Activated naive CD8-positive, alpha-beta T cell (primary cell): ENCODE data around the gene SLC16A3.

Experiments used
- H3K27ac Mint-ChIP-seq: one replicate; pipeline ENCODE4 v1.8.0; 2021; ENCODE audit warnings: mixed read lengths
- H3K27me3 Mint-ChIP-seq: one replicate; pipeline ENCODE4 v1.8.0; 2021; ENCODE audit warnings: mixed read lengths
- H3K36me3 Mint-ChIP-seq: one replicate; pipeline ENCODE4 v1.8.0; 2021; ENCODE audit warnings: mixed read lengths
- H3K4me1 Mint-ChIP-seq: one replicate; pipeline ENCODE4 v1.8.0; 2021; ENCODE audit warnings: low read depth, mixed read lengths
- H3K4me3 Mint-ChIP-seq: one replicate; pipeline ENCODE4 v1.8.0; 2021; ENCODE audit warnings: mild to moderate bottlenecking, mixed read lengths
- H3K9me3 Mint-ChIP-seq: one replicate; pipeline ENCODE4 v1.8.0; 2021; ENCODE audit warnings: low read depth, mixed read lengths

The SLC16A3 gene

DNA sequence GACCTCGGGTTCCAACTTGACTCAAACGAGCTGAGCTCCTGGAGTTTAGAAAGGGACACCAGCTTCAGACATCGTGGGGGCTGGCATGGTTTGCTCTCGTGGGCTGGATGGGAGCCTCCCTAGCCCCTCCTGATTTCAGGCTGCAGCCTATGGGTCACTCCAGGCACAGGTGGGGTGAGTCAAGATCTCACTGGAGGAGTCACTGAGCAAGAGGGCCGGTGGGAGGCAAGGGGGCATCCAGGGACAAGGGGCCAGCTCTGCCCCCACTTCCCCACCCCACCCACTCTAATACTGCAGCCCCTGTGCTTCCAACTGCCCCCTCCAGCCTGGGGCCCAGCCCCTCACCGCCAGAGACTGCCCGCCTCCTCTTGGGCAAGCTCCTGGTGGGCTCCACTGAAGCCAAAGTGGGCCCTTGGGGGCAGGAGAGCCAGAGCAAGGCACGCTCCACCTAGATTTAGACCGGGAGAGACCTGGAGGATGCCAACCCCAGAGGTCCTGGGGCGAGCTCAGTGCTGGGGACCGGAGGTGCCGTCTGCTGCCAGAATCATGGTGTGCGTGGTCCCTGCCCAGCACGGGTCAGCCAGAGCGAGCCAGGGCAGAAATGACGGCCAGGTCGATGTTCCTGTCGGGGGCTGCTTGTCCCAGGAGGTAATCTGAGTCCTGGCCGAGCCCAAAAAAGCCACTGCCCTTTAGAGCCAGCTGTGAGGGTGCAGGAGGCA lies 6.4 kb downstream of the SLC16A3 start:
- Mint-ChIP-seq H3K36me3 (no peaks in the 10 kb centered on the region), H3K4me1 (peaks cover 17% of the 10 kb centered on the region), H3K27ac (no peak overlapping the region), H3K9me3 (no peaks in the 10 kb centered on the region), H3K4me3 (no peak overlapping the region), H3K27me3 (no peaks in the 10 kb centered on the region)

DNA sequence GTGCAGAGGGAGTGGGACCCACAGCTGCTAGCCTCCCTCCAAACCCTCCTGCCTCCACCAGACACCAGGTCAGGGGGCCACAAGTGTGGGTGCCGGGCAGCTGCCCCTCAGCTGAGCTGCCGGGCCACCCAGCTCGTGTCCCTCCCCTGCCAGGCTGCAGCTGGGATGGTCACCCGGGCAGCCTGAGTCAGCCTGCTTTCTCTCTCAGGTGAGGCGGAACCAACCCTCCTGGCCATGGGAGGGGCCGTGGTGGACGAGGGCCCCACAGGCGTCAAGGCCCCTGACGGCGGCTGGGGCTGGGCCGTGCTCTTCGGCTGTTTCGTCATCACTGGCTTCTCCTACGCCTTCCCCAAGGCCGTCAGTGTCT lies 6.9 kb downstream of the SLC16A3 start:
- H3K4me3 Mint-ChIP-seq: no peak overlapping the region
- H3K4me1 Mint-ChIP-seq: peaks cover 21% of the 10 kb centered on the region
- no peak overlapping the region for H3K27ac Mint-ChIP-seq
- no peaks in the 10 kb centered on the region for H3K36me3 Mint-ChIP-seq
- H3K9me3 Mint-ChIP-seq: no peaks in the 10 kb centered on the region
- no peaks in the 10 kb centered on the region for H3K27me3 Mint-ChIP-seq

DNA sequence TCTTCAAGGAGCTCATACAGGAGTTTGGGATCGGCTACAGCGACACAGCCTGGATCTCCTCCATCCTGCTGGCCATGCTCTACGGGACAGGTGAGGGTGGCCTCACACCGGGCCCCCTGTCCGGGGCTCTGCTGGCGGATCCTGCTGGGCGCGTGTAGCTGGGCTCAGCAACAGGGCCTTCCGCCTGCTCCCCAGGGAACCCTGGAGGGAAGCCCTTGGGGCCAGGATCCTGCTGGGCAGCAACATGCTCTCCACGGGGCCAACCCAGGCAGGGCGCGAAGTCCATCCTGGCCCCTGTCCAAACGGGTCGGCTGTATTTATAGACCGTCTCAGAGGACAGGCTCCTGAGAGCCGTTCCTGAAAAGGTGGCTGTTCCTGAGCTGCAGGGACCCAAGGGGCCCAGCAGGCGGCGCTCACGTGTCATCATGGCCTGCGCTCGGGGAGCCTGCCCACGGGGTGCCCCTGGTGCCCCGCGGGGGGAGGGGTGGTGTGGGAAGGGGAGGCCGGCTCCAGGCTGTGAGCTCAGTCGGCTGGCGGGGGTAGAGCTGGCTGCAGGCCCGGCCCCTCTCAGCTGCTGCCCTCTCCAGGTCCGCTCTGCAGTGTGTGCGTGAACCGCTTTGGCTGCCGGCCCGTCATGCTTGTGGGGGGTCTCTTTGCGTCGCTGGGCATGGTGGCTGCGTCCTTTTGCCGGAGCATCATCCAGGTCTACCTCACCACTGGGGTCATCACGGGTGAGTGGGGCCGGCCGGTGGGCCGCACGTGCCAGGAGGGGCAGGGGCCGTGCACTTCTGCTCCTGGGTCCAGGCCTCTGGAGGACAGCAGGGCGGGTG lies 7.5 kb downstream of the SLC16A3 start:
- no peaks in the 10 kb centered on the region for H3K27me3 Mint-ChIP-seq
- H3K4me1 Mint-ChIP-seq: peaks cover 24% of the 10 kb centered on the region
- no peaks in the 10 kb centered on the region for H3K9me3 Mint-ChIP-seq
- no peaks in the 10 kb centered on the region for H3K36me3 Mint-ChIP-seq
- H3K4me3 Mint-ChIP-seq: no peak overlapping the region
- H3K27ac Mint-ChIP-seq: no peak overlapping the region

DNA sequence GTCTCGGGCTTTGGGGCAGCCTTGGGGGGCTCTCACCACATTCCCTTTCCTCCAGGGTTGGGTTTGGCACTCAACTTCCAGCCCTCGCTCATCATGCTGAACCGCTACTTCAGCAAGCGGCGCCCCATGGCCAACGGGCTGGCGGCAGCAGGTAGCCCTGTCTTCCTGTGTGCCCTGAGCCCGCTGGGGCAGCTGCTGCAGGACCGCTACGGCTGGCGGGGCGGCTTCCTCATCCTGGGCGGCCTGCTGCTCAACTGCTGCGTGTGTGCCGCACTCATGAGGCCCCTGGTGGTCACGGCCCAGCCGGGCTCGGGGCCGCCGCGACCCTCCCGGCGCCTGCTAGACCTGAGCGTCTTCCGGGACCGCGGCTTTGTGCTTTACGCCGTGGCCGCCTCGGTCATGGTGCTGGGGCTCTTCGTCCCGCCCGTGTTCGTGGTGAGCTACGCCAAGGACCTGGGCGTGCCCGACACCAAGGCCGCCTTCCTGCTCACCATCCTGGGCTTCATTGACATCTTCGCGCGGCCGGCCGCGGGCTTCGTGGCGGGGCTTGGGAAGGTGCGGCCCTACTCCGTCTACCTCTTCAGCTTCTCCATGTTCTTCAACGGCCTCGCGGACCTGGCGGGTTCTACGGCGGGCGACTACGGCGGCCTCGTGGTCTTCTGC lies 8.4 kb downstream of the SLC16A3 start:
- Mint-ChIP-seq H3K4me1 (peaks cover 29% of the 10 kb centered on the region), H3K36me3 (no peaks in the 10 kb centered on the region), H3K27me3 (no peaks in the 10 kb centered on the region), H3K9me3 (no peaks in the 10 kb centered on the region), H3K27ac (no peak overlapping the region), H3K4me3 (no peak overlapping the region)

DNA sequence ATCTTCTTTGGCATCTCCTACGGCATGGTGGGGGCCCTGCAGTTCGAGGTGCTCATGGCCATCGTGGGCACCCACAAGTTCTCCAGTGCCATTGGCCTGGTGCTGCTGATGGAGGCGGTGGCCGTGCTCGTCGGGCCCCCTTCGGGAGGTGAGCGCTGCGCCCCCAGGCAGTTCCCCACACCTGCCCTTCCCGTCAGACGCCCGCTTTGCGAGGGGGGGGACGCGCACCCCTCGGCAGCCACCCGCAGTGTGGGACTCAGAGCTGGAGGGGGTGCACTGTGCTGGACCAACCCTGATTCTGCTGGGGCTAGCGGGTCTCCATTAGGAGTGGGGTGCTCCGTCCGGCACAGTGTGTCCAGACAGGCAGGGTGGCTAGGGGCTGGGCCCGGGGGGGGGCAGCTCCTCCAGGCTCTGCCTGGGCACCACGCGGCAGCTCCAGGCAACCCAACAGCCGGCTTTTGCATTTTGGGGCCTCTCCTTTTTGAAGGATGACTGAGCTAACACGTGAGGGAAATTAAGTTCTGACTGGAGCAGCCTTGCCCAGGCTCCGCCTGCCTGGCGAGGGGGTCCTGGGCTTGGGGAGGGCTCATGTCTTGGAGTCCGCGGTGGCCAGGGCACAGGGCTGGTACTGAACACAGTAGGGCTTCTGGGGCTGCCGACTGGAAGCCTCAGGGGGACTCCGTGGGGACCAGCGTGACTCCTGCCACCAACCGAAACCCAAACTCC lies 9.1 kb downstream of the SLC16A3 start:
- Mint-ChIP-seq H3K36me3 (no peaks in the 10 kb centered on the region), H3K4me3 (peak overlapping the region; percentile 64), H3K27ac (no peak overlapping the region), H3K27me3 (no peaks in the 10 kb centered on the region), H3K9me3 (no peaks in the 10 kb centered on the region), H3K4me1 (peaks cover 33% of the 10 kb centered on the region)

DNA sequence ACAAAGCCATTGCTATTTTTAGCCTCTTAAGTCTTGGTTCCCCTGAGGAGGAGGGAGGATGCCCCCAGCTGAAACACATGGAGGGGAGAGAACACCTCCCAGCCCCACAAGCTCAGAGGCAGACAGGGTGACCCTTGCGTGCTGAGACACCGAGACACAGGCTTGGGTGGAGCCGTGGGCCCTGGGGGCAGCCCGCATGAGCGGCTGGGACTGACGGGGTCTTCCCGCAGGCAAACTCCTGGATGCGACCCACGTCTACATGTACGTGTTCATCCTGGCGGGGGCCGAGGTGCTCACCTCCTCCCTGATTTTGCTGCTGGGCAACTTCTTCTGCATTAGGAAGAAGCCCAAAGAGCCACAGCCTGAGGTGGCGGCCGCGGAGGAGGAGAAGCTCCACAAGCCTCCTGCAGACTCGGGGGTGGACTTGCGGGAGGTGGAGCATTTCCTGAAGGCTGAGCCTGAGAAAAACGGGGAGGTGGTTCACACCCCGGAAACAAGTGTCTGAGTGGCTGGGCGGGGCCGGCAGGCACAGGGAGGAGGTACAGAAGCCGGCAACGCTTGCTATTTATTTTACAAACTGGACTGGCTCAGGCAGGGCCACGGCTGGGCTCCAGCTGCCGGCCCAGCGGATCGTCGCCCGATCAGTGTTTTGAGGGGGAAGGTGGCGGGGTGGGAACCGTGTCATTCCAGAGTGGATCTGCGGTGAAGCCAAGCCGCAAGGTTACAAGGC lies 9.8 kb downstream of the SLC16A3 start:
- H3K36me3 Mint-ChIP-seq: no peaks in the 10 kb centered on the region
- H3K4me1 Mint-ChIP-seq: peaks cover 33% of the 10 kb centered on the region
- no peaks in the 10 kb centered on the region for H3K27me3 Mint-ChIP-seq
- peak overlapping the region; percentile 37 for H3K27ac Mint-ChIP-seq
- H3K9me3 Mint-ChIP-seq: no peaks in the 10 kb centered on the region
- peak overlapping the region; percentile 64 for H3K4me3 Mint-ChIP-seq

DNA sequence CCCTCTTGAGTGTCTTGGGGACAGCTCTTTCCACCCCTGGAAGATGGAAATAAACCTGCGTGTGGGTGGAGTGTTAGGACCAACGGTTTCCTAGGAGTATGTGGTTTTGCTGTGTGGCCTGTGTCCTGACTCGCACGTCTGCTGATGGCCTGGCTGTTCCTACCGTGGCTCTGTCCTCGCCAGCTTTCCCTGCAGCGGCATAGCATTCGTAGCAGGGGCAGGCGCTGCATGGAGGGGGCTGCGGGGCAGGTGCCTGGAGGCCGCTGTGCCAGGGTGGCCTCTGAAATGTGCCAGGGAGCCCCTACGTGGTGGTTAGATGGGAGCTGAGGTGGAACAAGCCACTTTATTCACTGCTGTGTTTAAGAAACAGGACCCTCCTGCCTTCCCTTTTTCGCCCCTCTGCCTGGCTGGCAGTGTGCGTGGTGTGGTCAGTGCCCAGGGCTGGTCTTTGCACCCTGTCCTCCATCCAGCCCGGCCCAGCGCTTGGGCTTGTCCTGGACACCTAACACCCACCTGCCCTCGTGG lies 10.6 kb downstream of the SLC16A3 start:
- H3K27me3 Mint-ChIP-seq: no peaks in the 10 kb centered on the region
- no peaks in the 10 kb centered on the region for H3K36me3 Mint-ChIP-seq
- H3K9me3 Mint-ChIP-seq: no peaks in the 10 kb centered on the region
- peaks cover 37% of the 10 kb centered on the region for H3K4me1 Mint-ChIP-seq
- H3K4me3 Mint-ChIP-seq: peak overlapping the region; percentile 13
- H3K27ac Mint-ChIP-seq: no peak overlapping the region

DNA sequence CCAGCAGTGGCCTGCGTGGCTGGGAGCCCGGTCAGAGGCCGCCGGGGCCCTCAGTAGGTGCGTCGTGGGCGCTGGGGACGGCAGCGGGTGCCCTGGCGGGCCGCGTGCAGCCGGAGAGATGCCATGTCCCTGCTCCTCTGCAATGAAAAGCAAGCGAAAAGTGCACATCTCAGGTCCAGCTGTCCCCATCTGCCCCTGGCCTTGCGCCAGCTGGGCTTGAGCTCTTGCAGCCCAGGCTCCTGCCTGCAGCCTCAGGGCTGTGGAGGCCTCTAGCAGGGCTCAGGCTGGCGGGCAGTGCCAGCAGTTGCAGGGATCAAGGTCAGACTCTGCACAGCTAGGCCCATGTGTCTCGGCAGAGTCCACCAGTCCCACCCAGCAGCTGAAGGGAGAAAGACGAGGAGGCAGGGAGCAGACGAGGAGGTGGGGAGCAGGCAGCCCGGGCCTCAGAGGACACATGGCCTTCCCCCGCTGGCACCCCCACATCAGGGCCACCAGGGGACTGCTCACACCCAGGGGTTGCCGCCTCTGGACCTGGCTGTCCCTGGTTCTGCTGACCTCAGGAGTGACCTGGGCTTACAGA lies 11.2 kb downstream of the SLC16A3 start:
- H3K36me3 Mint-ChIP-seq: no peaks in the 10 kb centered on the region
- peaks cover 39% of the 10 kb centered on the region for H3K4me1 Mint-ChIP-seq
- H3K4me3 Mint-ChIP-seq: no peak overlapping the region
- no peaks in the 10 kb centered on the region for H3K9me3 Mint-ChIP-seq
- no peaks in the 10 kb centered on the region for H3K27me3 Mint-ChIP-seq
- peak overlapping the region; percentile 77 for H3K27ac Mint-ChIP-seq

DNA sequence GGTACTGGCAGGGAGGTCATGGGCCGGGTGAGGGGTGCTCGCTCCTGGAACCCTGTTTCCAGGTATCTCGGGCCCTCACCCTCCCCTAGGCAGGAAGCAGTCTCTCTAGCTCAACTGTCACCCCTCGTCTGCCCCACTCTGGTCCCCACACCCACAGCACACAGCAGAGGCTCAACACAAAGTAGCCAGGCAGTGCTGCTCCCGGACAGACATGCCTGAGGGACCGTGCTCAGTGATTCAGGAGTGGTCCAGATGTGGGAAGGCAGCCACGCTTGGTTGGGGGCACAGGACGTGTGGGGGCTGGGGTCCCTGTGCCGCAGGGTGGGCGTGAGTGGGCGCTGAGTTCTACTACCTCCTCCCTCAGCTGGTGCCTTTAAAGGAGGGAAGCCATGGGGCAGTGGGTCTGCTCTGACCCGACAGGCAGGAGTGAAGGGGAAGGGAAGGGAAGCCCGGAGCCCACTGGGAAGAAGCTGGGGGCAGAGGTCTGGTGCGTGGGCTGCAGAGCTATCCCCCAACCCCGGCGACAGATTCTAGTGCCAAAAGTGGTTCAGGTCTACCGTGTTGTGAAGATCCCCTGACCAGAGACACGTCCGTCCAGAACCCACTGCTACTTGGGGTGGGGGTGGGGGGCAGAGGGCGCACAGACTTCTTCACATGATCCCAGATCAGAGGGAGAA lies 11.8 kb downstream of the SLC16A3 start:
- Mint-ChIP-seq H3K9me3 (no peaks in the 10 kb centered on the region), H3K4me3 (no peak overlapping the region), H3K27me3 (no peaks in the 10 kb centered on the region), H3K4me1 (peaks cover 39% of the 10 kb centered on the region), H3K36me3 (no peaks in the 10 kb centered on the region), H3K27ac (peak overlapping the region; percentile 46)

DNA sequence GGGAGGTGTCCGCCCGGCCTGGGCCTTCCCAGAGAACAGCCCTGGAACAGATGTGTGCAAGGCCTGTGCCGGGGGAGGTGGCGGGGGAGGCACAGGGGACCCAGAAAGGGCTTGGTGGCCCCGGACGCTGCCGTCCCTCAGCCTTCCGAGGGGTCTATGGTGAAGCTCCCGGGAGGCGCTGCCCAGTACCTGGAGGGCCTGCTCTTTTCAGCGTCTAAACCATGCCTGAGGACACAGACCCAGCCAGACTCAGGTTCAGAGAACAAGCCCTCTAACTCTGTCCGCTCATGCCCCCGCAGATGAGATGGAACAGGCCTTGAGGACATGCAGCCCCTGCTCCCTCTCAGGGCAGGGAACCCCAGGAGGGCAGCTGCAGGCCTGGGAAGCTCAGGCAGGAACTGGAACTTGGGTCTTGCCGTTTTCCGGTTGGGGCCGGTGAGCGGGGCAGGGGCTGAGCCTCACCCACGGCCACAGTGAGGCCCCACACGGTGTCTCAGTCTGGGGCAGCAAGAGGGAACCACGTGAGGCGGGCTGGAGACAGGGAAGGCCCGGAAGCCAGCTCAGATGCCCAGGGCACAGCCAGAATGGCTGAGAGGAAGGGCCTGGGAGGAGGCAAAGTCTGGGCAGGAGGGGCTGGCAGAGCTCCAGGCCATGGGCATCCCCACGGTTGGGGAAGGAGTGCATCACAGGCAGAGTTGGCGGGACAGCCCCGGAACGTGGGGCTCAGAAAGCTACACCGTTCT lies 12.5 kb downstream of the SLC16A3 start:
- Mint-ChIP-seq H3K9me3 (no peaks in the 10 kb centered on the region), H3K36me3 (no peaks in the 10 kb centered on the region), H3K4me3 (peak overlapping the region; percentile 7)

DNA sequence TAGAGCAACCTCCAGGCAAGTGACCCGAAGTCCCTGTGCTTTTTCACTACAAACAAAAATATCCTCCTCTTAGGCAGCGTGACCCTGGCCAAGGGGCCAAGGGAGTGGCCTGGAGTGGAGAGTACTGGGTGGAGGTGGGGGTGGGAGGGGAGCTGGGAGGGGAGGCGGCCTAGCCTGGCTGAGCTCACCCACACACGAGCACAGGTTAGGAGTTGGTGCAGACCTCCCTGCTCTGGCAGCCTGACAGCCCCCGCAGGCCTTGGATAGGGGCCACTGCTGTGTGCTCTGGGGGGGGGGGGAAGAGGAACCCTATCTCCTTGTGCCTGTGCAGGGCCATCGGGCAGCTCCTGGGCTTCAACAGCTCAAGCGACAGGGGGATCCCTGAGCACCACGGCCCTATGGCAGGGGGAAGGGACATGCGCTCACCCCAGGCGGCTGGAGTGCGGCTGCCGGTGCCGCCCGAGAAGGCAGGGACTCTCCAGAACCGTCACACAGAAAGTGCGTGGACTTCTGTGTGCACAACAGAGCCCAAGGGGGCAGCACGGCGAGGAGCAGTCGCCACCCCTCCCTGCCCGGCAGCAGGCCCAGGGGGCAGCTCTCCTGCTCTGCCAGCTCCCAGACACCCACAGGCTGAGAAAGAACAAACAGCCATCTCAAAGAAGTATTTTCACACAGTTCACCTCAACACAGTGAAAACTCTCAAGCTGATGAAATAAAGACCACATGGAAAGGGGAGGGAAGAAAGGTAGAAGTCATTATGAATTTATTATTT lies 13.3 kb downstream of the SLC16A3 start:
- H3K27ac Mint-ChIP-seq: no peak overlapping the region
- no peaks in the 10 kb centered on the region for H3K27me3 Mint-ChIP-seq
- no peaks in the 10 kb centered on the region for H3K36me3 Mint-ChIP-seq
- no peaks in the 10 kb centered on the region for H3K9me3 Mint-ChIP-seq
- H3K4me1 Mint-ChIP-seq: peaks cover 37% of the 10 kb centered on the region
- H3K4me3 Mint-ChIP-seq: peak overlapping the region; percentile 7

More for the DNA sequence above, 12.5 kb downstream of the SLC16A3 start:
- H3K4me1 Mint-ChIP-seq: peaks cover 37% of the 10 kb centered on the region
- H3K27ac Mint-ChIP-seq: no peak overlapping the region
- H3K27me3 Mint-ChIP-seq: no peaks in the 10 kb centered on the region

DNA sequence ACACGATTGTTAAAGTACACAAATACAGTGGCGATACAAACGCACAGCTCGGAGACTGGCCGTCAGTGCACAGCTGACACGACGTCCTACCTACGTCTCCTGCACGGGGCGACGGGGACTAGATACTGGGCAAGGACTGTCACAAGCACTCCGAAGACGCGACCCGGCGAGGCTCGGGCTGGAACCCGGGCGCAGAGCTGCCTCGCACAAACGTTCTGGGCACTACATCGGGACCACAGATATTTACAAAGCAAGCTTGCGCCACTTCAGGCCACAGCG lies 13.8 kb downstream of the SLC16A3 start:
- H3K4me3 Mint-ChIP-seq: no peak overlapping the region
- H3K36me3 Mint-ChIP-seq: no peaks in the 10 kb centered on the region
- H3K4me1 Mint-ChIP-seq: peaks cover 41% of the 10 kb centered on the region
- H3K27me3 Mint-ChIP-seq: no peaks in the 10 kb centered on the region
- no peaks in the 10 kb centered on the region for H3K9me3 Mint-ChIP-seq
- no peak overlapping the region for H3K27ac Mint-ChIP-seq
